GM12878 (cell line): ENCODE measurements around the gene COX5A. TPM values are rescaled to one million over a fixed set of nuclear protein-coding genes. Genes with fewer than 3 reads are reported as not detected.

Source experiments
- ATAC-seq: fragments of 200-7000 bp; cut with Tn5 transposase; 3 replicates; pipeline ENCODE4 v1.9.1; 2020; ENCODE audit warnings: mild to moderate bottlenecking, moderate library complexity
- BruUV-seq: library from RNA; stranded (reverse); fragments of 400-500 nt; replicated peaks from 2 replicates; lab custom pipeline; 2021; lab: Mats Ljungman, UMichigan
- CTCF ChIA-PET: fragments of 300-600 bp; sonication (Branson Sonifier 250); formaldehyde crosslinking; extraction: SDS; loops from one replicate; lab custom pipeline; 2021; ENCODE audit warnings: inconsistent platforms; lab: Yijun Ruan, JAX
- POLR2A ChIA-PET: fragments of 350-600 bp; formaldehyde crosslinking; extraction: SDS; loops from one replicate; lab custom pipeline; 2021; ENCODE audit warnings: inconsistent platforms; lab: Charles Lee
- RAD21 ChIA-PET: fragments of 300-600 bp; sonication (Branson Sonifier 250); formaldehyde crosslinking; loops from one replicate; lab custom pipeline; 2023; ENCODE audit warnings: antibody characterized with exemption; ENCODE audit not compliant: unreplicated experiment; lab: Charles Lee
- SMC1A ChIA-PET: fragments of 300-600 bp; sonication (Branson Sonifier 250); formaldehyde crosslinking; loops from one replicate; lab custom pipeline; 2023; ENCODE audit not compliant: unreplicated experiment, uncharacterized antibody; lab: Charles Lee
- DNase-seq: peaks from one replicate; pipeline ENCODE4 v3.0.0-alpha.2; 2011; ENCODE audit warnings: low read depth, low spot score
- FAIRE-seq: peaks from 3 replicates; lab custom pipeline; 2011; peaks lifted over from hg19 to GRCh38; lab: Jason Lieb, UNC
- H2AFZ ChIP-seq: 2 replicates; pipeline ENCODE4 v1.6.0; 2011; ENCODE audit warnings: low read depth, low read length, control low read depth; ENCODE audit not compliant: control insufficient read depth
- H3K27ac ChIP-seq: 2 replicates; pipeline ENCODE4 v1.5.1; 2011; ENCODE audit warnings: control low read depth; ENCODE audit not compliant: control insufficient read depth, insufficient read depth
- H3K27me3 ChIP-seq, 2 experiments: replicated peaks in 1 of 2; 2 replicates each; pipeline versions ENCODE4 v1.6.0 to v1.6.1; 2011; ENCODE audit warnings: low read length in 1 of 2; ENCODE audit not compliant: control insufficient read depth in 2 of 2, insufficient read depth in 2 of 2
- H3K36me3 ChIP-seq, 2 experiments: 2 replicates each; pipeline ENCODE4 v1.5.1; 2011; ENCODE audit warnings: low read length in 1 of 2; ENCODE audit not compliant: control insufficient read depth in 2 of 2, insufficient read depth in 2 of 2
- H3K4me1 ChIP-seq: 2 replicates; pipeline ENCODE4 v1.6.1; 2011; ENCODE audit warnings: mild to moderate bottlenecking, low read length, moderate library complexity, mixed read lengths; ENCODE audit not compliant: control insufficient read depth, insufficient read depth
- H3K4me2 ChIP-seq: 2 replicates; pipeline ENCODE4 v1.6.0; 2011; ENCODE audit warnings: control low read depth; ENCODE audit not compliant: control insufficient read depth, insufficient read depth
- H3K4me3 ChIP-seq: fragments of 200-600 bp; sonication (generic); 2 replicates; pipeline ENCODE4 v1.5.1; 2016
- H3K79me2 ChIP-seq: 2 replicates; pipeline ENCODE4 v1.6.0; 2011; ENCODE audit warnings: low read length; ENCODE audit not compliant: control insufficient read depth, insufficient read depth
- H3K9ac ChIP-seq: 2 replicates; pipeline ENCODE4 v1.8.0; 2011; ENCODE audit warnings: low read length, control low read depth, mixed read lengths; ENCODE audit not compliant: control insufficient read depth, insufficient read depth
- H3K9me3 ChIP-seq: replicated peaks from 3 replicates; pipeline ENCODE4 v1.5.1; 2011; ENCODE audit warnings: mild to moderate bottlenecking, low read length; ENCODE audit not compliant: control insufficient read depth, insufficient read depth
- H4K20me1 ChIP-seq: 2 replicates; pipeline ENCODE4 v1.6.0; 2011; ENCODE audit not compliant: control insufficient read depth, insufficient read depth
- CHD1 ChIP-seq: IDR thresholded peaks from 2 replicates; pipeline ENCODE4 v1.6.1; 2012; ENCODE audit warnings: low read depth, low read length, improper control_type of control experiment
- E2F4 ChIP-seq: IDR thresholded peaks from 2 replicates; pipeline ENCODE4 v1.6.1; 2012; ENCODE audit warnings: low read depth, low read length, improper control_type of control experiment
- FOS ChIP-seq: IDR thresholded peaks from 3 replicates; pipeline ENCODE4 v1.6.1; 2011; ENCODE audit warnings: borderline replicate concordance; ENCODE audit not compliant: insufficient read length; ENCODE audit errors: extremely low read depth
- HCFC1 ChIP-seq: fragments of 150-350 bp; IDR thresholded peaks from 2 replicates; pipeline ENCODE4 v1.6.1; 2014; ENCODE audit warnings: low read length
- MYB ChIP-seq: fragments of 150-350 bp; IDR thresholded peaks from 2 replicates; pipeline ENCODE4 v1.6.1; 2014; ENCODE audit warnings: mild to moderate bottlenecking, low read depth, low read length, borderline replicate concordance
- NR2C2 ChIP-seq: IDR thresholded peaks from 2 replicates; pipeline ENCODE4 v1.6.1; 2011; ENCODE audit warnings: borderline replicate concordance, low read depth; ENCODE audit not compliant: control insufficient read depth, insufficient read length
- WGBS: methylation state at CpG from one replicate; pipeline ENCODE4 v1.1.6; 2016; ENCODE audit warnings: low lambda C conversion rate; ENCODE audit not compliant: insufficient replicate concordance, insufficient coverage; ENCODE audit errors: missing lambda C conversion rate; 5-methylcytosine and 5-hydroxymethylcytosine counted together
- in situ Hi-C: fragments of 300-500 bp; cut with MboI; formaldehyde crosslinking; loops from 9 replicates; pipeline ENCODE4 v1.14.3; 2018; ENCODE audit warnings: mixed read lengths
- intact Hi-C: fragments of 100-400 bp; cut with micrococcal nuclease; formaldehyde crosslinking; loops from one replicate; pipeline ENCODE4 v1.14.2; 2022; ENCODE audit not compliant: unreplicated experiment
- polyA plus RNA-seq, 11 experiments: library from polyadenylated mRNA; depleted of rRNA in 4 of 11; unstranded in 6 of 11; stranded (reverse) in 5 of 11; fragments of >200 nt; fragmentation: Nextera tagmentation in 4 of 11; fragmentation: Illumina TruSeq in 1 of 11; extraction: Ambion mirVana in 4 of 11; extraction: Trizol in 1 of 11; gene quantifications; 1 replicate in 1 of 11; 2 replicates in 10 of 11; pipeline versions ENCODE4 v1.2.1 to v1.2.3, GENCODE V29; 2011 to 2016; ENCODE audit warnings: inconsistent platforms in 2 of 11, missing spikeins in 2 of 11, low read depth in 1 of 11
- total RNA-seq, 4 experiments: library from RNA; depleted of rRNA in 3 of 4; stranded (reverse); fragments of >200 nt in 3 of 4; fragmentation: Illumina TruSeq in 1 of 4; extraction: Trizol in 1 of 4; gene quantifications; 2 replicates each; pipeline versions ENCODE4 v1.2.1 to v1.2.3, GENCODE V29; 2013 to 2021
- TF ChIP-seq, protein P1 (sequence below): IDR thresholded peaks from 2 replicates; pipeline ENCODE4 v1.6.1; 2011; ENCODE audit warnings: mild to moderate bottlenecking, low read depth, low read length, moderate library complexity; ENCODE audit not compliant: insufficient replicate concordance

The COX5A gene
- total and polyA plus RNA-seq, 10 of the 15 experiments (the other 5 are each of a cell fraction or from before 2014, with no cell fraction given), result 84.5 to 1,218 (median 392) TPM

- no peak for FAIRE-seq
- Histone ChIP-seq H3K9me3 (no peaks in the 10 kb centered on the region), H3K27me3 (no peaks in the 10 kb centered on the region)
- TF ChIP-seq MYB (no peak), NR2C2 (no peak), CHD1 (no peak), HCFC1 (no peak), E2F4 (no peak), FOS (no peak)
- TF ChIP-seq, protein P1, sequence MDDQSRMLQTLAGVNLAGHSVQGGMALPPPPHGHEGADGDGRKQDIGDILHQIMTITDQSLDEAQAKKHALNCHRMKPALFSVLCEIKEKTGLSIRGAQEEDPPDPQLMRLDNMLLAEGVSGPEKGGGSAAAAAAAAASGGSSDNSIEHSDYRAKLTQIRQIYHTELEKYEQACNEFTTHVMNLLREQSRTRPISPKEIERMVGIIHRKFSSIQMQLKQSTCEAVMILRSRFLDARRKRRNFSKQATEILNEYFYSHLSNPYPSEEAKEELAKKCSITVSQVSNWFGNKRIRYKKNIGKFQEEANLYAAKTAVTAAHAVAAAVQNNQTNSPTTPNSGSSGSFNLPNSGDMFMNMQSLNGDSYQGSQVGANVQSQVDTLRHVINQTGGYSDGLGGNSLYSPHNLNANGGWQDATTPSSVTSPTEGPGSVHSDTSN, result no peak
- TF ChIP-seq, all 136 proteins: peak for 0
- CTCF ChIA-PET, result interaction anchor here (0.8 to 1.2 kb wide), 2 partner anchors 19 to 30 kb away, joined by 3 read pairs; no protein-coding TSS in a partner anchor
- H3K79me2 ChIP-seq, result no peaks in the 10 kb centered on the region
- in situ Hi-C loops (no loop called here), intact Hi-C loops (no loop called here)
- H3K27ac ChIP-seq, result no peak overlapping the region
- H3K4me2 ChIP-seq, result no peak overlapping the region
- RAD21 ChIA-PET, result no interaction called here
- no peak for DNase-seq
- POLR2A ChIA-PET, result interaction anchor here (1.0 kb wide), 1 partner anchor 26 kb away, joined by 4 read pairs; no protein-coding TSS in a partner anchor
- no TSS peak for BruUV-seq
- no peak overlapping the region for H3K4me3 ChIP-seq
- no peaks in the 10 kb centered on the region for H3K4me1 ChIP-seq
- no peak for ATAC-seq
- 98% methylated on average over 8 of the region's 8 CpGs for WGBS
- SMC1A ChIA-PET, result no interaction called here
- H2AFZ ChIP-seq, result no peak overlapping the region
- H4K20me1 ChIP-seq, result no peaks in the 10 kb centered on the region
- H3K36me3 ChIP-seq, result peaks cover 13 to 53% of the 10 kb centered on the region in 2 experiments
- H3K9ac ChIP-seq, result no peak overlapping the region
Measured at GRCh38 chr15:74920456-74920855, 17.4 kb downstream of the COX5A start.
